Psoas muscle (tissue), 8 donors: ENCODE results near the gene ALG12. TPM values are rescaled to one million over a fixed set of nuclear protein-coding genes. Genes with fewer than 3 reads are reported as not detected.

Experiments
- ATAC-seq, 4 donors: fragments of 200-7000 bp; cut with Tn5 transposase; one replicate each; pipeline ENCODE4 v1.9.1; 2020; ENCODE audit warnings: moderate library complexity in 3 of 4, mild to moderate bottlenecking in 2 of 4
- DNase-seq, 2 donors: peaks; one replicate each; pipeline ENCODE4 v3.0.0-alpha.2; 2020
- H3K27ac ChIP-seq: fragments of 200-600 bp; one replicate; pipeline ENCODE4 v1.8.0; 2022
- H3K27me3 ChIP-seq, 3 donors: fragments of 200-600 bp in 1 of 3; one replicate each; pipeline versions ENCODE4 v1.6.1 to v1.8.0; 2013 to 2022; ENCODE audit warnings: low read length in 2 of 3, mild to moderate bottlenecking in 2 of 3, moderate library complexity in 1 of 3; ENCODE audit not compliant: insufficient read depth in 3 of 3
- H3K36me3 ChIP-seq, 2 donors: fragments of 200-600 bp in 1 of 2; one replicate each; pipeline versions ENCODE4 v1.6.1 to v1.8.0; 2013 to 2022; ENCODE audit warnings: low read depth in 1 of 2, mild to moderate bottlenecking in 1 of 2, moderate library complexity in 1 of 2; ENCODE audit not compliant: insufficient read depth in 1 of 2
- H3K4me1 ChIP-seq: fragments of 200-600 bp; one replicate; pipeline ENCODE4 v1.8.0; 2022
- H3K4me3 ChIP-seq: fragments of 200-600 bp; one replicate; pipeline ENCODE4 v1.8.0; 2022; ENCODE audit warnings: mild to moderate bottlenecking
- H3K9me3 ChIP-seq: fragments of 200-600 bp; one replicate; pipeline ENCODE4 v1.8.0; 2022
- CTCF ChIP-seq: fragments of 200-600 bp; IDR thresholded peaks from one replicate; pipeline ENCODE4 v1.8.0; 2022; ENCODE audit warnings: antibody characterized with exemption
- WGBS, 3 donors: extraction: QIAGEN DNeasy Blood & Tissue Kit; methylation state at CpG; one replicate each; pipeline versions ENCODE4 v1.1.6 to v1.1.7; 2013; 5-methylcytosine and 5-hydroxymethylcytosine counted together
- intact Hi-C, 2 donors: fragments of 100-400 bp; cut with DNase I; formaldehyde crosslinking; loops; one replicate each; pipeline versions ENCODE4 v1.11.0 to v1.14.2; 2022
- polyA plus RNA-seq, 3 donors: library from polyadenylated mRNA; stranded (reverse); fragments of 200-250 nt; gene quantifications; one replicate each; pipeline ENCODE4 v1.2.3, GENCODE V29; 2013
- total RNA-seq, 4 donors: library from RNA; stranded (reverse); fragmentation: NEBNext Ultra II Directional in 2 of 4; extraction: Animal tissue kit (Norgen Biotek cat#: 25700) in 2 of 4; gene quantifications; one replicate each; pipeline versions ENCODE4 v1.2.1 to v1.2.4, GENCODE V29; 2021 to 2023
- donor health status: healthy with polysubstance abuse.
- donor health status: DM: no; HTN: no; CAD: no; lungs with moderate emphysema.
- donor health status: Bipolar disorder and iron deficiency.
- donor health status: healthy.
- donor health status: DM: yes; HTN: yes; CAD: no.
- donor health status: DM: no; HTN: no; CAD: no.
- donor health status: DM: no; HTN: no; CAD: no.
- donor health status: DM: yes; HTN: yes; CAD: no.

The ALG12 gene
- total and polyA plus RNA-seq, 7 donors = 6.5 to 11.0 (median 8.2) TPM

DNA sequence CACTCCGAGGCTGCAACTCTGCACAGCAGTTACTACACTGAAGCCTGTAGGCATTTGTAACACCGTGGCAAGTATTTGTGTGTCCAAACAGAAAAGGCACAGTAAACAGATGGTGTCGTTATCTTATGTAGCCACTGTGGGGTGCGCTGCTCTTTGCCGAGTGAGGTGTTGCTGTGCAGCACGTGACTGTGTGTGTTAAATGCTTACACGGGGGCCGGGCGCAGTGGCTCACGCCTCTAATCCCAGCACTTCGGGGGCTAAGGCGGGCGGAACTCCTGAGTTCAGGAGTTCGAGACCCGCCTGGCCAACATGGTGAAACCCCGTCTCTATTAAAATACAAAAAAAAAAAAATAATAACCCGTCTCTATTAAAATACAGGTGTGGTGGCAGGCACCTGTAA, 53.1 kb downstream of the ALG12 start:
- DNase-seq = no peak
- ATAC-seq = no peak
- Histone ChIP-seq H3K27me3 (no peaks in the 10 kb centered on the region), H3K27ac (no peak overlapping the region), H3K4me1 (no peaks in the 10 kb centered on the region), H3K9me3 (peaks cover 28% of the 10 kb centered on the region), H3K36me3 (no peaks in the 10 kb centered on the region), H3K4me3 (no peak overlapping the region)
- 91 to 93% (median 92%) methylated on average over 17 of the region's 17 CpGs for WGBS, 3 donors
- intact Hi-C loops = no loop called here
- no peak for TF ChIP-seq CTCF

- 69 to 74% (median 73%) methylated on average over 7 of the region's 7 CpGs for WGBS, 3 donors
- intact Hi-C loops = no loop called here
- ATAC-seq (no peak), DNase-seq (no peak)
- TF ChIP-seq CTCF = no peak
- H3K36me3 ChIP-seq = no peaks in the 10 kb centered on the region
- H3K4me1 ChIP-seq = no peaks in the 10 kb centered on the region
- peaks cover 19% of the 10 kb centered on the region for H3K9me3 ChIP-seq
- no peak overlapping the region for H3K27ac ChIP-seq
- H3K27me3 ChIP-seq = no peaks in the 10 kb centered on the region
- H3K4me3 ChIP-seq = no peak overlapping the region
These were observed 54.3 kb downstream of the ALG12 start for GRCh38 chr22:49863931-49864330.

DNA sequence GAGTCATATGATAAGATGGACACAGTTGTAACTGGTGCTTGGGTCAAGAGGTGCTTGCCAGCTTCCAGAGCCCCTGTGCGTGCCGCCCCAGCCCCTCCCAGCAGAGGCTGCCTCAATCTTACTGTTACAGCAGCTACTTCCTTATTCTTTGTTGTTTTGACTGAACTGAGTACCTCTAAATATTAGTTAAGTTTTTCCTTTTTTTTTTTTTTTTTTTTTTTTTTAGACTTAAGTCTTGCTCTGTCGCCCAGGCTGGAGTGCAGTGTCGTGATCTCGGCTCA, 55.8 kb downstream of the ALG12 start:
- Histone ChIP-seq H3K4me1 (no peaks in the 10 kb centered on the region), H3K9me3 (peaks cover 19% of the 10 kb centered on the region), H3K4me3 (no peak overlapping the region), H3K27me3 (no peaks in the 10 kb centered on the region), H3K36me3 (no peaks in the 10 kb centered on the region), H3K27ac (no peak overlapping the region)
- DNase-seq = no peak
- intact Hi-C loops = no loop called here
- ATAC-seq = no peak
- WGBS, 3 donors = 91 to 98% (median 93%) methylated on average over 3 to 5 of the region's 5 CpGs
- no peak for TF ChIP-seq CTCF

- H3K4me1 ChIP-seq = no peaks in the 10 kb centered on the region
- H3K27ac ChIP-seq = no peak overlapping the region
- WGBS, 3 donors = 91 to 93% (median 92%) methylated on average over 29 of the region's 29 CpGs
- intact Hi-C loops = no loop called here
- H3K36me3 ChIP-seq = no peaks in the 10 kb centered on the region
- no peak for DNase-seq
- peaks cover 13% of the 10 kb centered on the region for H3K9me3 ChIP-seq
- no peak overlapping the region for H3K4me3 ChIP-seq
- ATAC-seq = no peak
- H3K27me3 ChIP-seq = no peaks in the 10 kb centered on the region
- TF ChIP-seq CTCF = no peak
These were observed 56.4 kb downstream of the ALG12 start for GRCh38 chr22:49861642-49862495.

DNA sequence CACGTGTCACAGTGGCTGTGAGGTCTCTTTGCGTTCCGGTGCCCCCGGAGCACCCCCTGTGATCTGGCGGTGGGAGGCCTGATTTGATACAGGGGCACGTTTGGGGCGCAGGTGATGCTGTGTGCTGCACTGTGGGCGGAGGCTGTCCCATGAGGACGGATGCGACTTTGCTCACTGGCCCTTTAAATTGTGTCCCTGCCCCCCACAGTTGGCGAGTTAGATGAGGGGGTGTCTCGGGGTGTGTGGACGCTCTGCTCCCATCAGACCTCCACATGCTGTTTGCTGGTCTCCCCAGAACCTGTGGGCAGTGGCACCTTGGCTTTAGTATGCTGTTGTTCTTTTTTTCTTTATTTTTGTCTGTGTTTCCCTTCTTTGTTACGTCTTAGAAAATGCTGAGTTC, 59.4 kb downstream of the ALG12 start:
- intact Hi-C loops = loop anchor here in 1 of 2 donors (10.0 kb wide), 1 partner anchor 56 kb away; the partner anchor contains the start of genes ALG12 and CRELD2
- 80 to 91% (median 89%) methylated on average over 13 to 14 of the region's 14 CpGs for WGBS, 3 donors
- Histone ChIP-seq H3K4me1 (peaks cover 16% of the 10 kb centered on the region), H3K4me3 (no peak overlapping the region), H3K9me3 (no peaks in the 10 kb centered on the region), H3K36me3 (no peaks in the 10 kb centered on the region), H3K27ac (no peak overlapping the region), H3K27me3 (no peaks in the 10 kb centered on the region)
- no peak for TF ChIP-seq CTCF
- no peak for ATAC-seq
- no peak for DNase-seq
